HUES64 (cell line): ENCODE measurements around the gene AIFM2.

ENCODE experiments used
- H3K27ac ChIP-seq: 2 replicates; pipeline ENCODE4 v1.7.0; 2013; ENCODE audit warnings: low read depth, low read length, inconsistent platforms
- H3K27me3 ChIP-seq: 2 replicates; pipeline ENCODE4 v1.6.1; 2013; ENCODE audit warnings: mild to moderate bottlenecking, low read length; ENCODE audit not compliant: insufficient read depth
- H3K36me3 ChIP-seq: 2 replicates; pipeline ENCODE4 v1.6.1; 2013; ENCODE audit warnings: mild to moderate bottlenecking, low read length; ENCODE audit not compliant: insufficient read depth
- H3K4me1 ChIP-seq: 2 replicates; pipeline ENCODE4 v1.6.1; 2013; ENCODE audit warnings: mild to moderate bottlenecking, low read length, moderate library complexity; ENCODE audit not compliant: insufficient read depth
- H3K4me3 ChIP-seq: 2 replicates; pipeline ENCODE4 v1.5.1; 2013; ENCODE audit warnings: mild to moderate bottlenecking, low read length, moderate library complexity
- H3K9ac ChIP-seq: 2 replicates; pipeline ENCODE4 v1.6.1; 2013; ENCODE audit warnings: mild to moderate bottlenecking, low read depth, low read length
- H3K9me3 ChIP-seq: 2 replicates; pipeline ENCODE4 v1.6.1; 2013; ENCODE audit warnings: low read depth, low read length; ENCODE audit not compliant: insufficient read depth
- WGBS: fragments of 150-250, 120-280 bp; methylation state at CpG from one replicate; pipeline ENCODE4 v1.1.7; 2013; ENCODE audit warnings: missing lambda C conversion rate; 5-methylcytosine and 5-hydroxymethylcytosine counted together

The AIFM2 gene

DNA sequence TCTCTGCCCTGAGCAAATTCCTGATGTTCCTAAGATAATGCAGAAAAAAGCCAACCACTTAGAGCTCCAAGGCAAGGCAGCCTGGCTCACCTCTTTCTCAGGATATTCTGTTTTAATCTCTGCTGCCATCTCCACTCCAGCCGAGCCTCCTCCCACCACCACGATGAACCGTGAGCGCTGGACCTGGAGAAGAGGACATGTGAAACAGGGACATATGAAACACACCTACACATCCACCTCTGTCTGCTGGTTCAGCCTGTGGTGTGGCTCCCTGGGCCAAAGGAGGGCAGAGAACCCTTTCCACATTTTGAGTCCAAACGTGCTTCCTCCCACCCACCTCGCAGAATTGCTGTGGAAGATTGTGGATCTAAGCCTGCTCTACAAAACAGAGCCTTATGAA is 12.2 kb downstream of the AIFM2 start:
- no peaks in the 10 kb centered on the region for H3K27me3 ChIP-seq
- no peaks in the 10 kb centered on the region for H3K9me3 ChIP-seq
- no peaks in the 10 kb centered on the region for H3K36me3 ChIP-seq
- WGBS: 95% methylated on average over 6 of the region's 6 CpGs
- no peaks in the 10 kb centered on the region for H3K4me1 ChIP-seq
- no peak overlapping the region for H3K9ac ChIP-seq
- no peak overlapping the region for H3K4me3 ChIP-seq
- H3K27ac ChIP-seq: no peak overlapping the region

DNA sequence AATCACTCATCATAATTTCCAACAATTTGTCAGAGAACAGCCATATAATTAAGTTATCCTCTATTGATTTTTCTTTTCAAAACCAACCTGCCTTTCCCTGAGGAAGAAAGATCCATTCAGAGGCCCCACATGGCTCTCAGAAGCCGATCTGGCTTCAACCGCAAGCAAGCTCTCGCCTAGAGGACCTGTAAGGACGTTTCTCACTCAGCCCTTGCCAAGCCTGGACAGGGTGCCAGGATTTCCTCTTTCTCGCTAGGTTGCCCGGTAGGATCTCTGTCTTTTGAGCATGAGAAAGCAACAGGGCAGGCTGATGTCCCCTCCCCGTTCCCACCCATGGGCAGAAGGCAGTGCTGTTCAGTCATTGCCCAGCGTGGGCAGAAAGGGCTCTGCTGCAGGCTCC is 13.0 kb downstream of the AIFM2 start:
- Histone ChIP-seq H3K9me3 (no peaks in the 10 kb centered on the region), H3K36me3 (no peaks in the 10 kb centered on the region), H3K9ac (0 out of 2 replicates have a peak overlapping the region, but pooled peaks have one; percentile 20), H3K27ac (no peak overlapping the region), H3K27me3 (no peaks in the 10 kb centered on the region), H3K4me1 (no peaks in the 10 kb centered on the region), H3K4me3 (no peak overlapping the region)
- WGBS: 88% methylated on average over 8 of the region's 8 CpGs

DNA sequence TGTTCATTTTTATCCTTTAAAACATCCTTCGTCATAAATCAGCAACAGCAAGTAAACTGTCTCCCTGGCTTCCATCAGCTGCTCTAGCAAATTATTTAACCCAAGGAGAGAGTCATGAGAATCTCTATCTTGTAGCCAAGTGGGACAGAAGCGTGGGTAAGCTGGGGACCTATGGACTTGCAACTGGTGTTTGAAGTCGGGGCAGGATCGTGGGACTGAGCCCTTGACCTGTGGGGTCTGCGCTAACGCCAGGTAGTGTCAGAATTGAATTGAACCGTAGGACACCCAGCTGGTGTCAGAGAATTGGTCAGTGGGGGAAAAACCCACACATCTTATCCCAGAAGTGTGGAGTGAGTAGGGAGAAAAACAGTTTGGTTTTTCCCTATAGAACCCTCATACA is 13.4 kb downstream of the AIFM2 start:
- Histone ChIP-seq H3K9ac (no peak overlapping the region), H3K4me1 (no peaks in the 10 kb centered on the region), H3K4me3 (no peak overlapping the region), H3K27ac (no peak overlapping the region), H3K9me3 (no peaks in the 10 kb centered on the region), H3K27me3 (no peaks in the 10 kb centered on the region), H3K36me3 (no peaks in the 10 kb centered on the region)
- 95% methylated on average over 7 of the region's 7 CpGs for WGBS

DNA sequence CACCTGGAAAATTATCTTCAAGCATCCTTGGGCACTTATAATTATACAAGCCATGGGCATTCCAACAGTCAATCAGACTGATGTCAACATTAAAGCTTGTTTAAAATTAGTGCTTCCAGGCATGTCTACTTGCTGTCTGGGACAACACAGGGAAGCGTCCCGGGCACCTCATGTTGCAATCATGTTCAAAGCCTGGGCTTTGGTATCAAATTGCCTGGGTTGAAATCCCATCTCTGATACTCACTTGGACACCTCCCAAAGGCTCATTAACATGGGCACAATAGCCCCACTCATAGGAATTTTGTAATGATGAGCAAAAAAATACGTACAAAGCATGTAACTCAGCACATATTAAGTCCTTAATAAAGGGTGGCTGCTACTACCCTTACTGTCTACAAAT is 14.4 kb downstream of the AIFM2 start:
- H3K36me3 ChIP-seq: no peaks in the 10 kb centered on the region
- no peaks in the 10 kb centered on the region for H3K27me3 ChIP-seq
- 97% methylated on average over 3 of the region's 3 CpGs for WGBS
- H3K27ac ChIP-seq: no peak overlapping the region
- H3K9me3 ChIP-seq: no peaks in the 10 kb centered on the region
- no peak overlapping the region for H3K4me3 ChIP-seq
- no peak overlapping the region for H3K9ac ChIP-seq
- H3K4me1 ChIP-seq: no peaks in the 10 kb centered on the region

GRCh38 chr10:70117646-70118045 is 15.0 kb downstream of the AIFM2 start:
- Histone ChIP-seq H3K4me1 (no peaks in the 10 kb centered on the region), H3K9me3 (no peaks in the 10 kb centered on the region), H3K36me3 (0 out of 2 replicates have a peak, but pooled peaks cover under 1% of the 10 kb centered on the region), H3K27ac (no peak overlapping the region), H3K27me3 (no peaks in the 10 kb centered on the region), H3K4me3 (no peak overlapping the region), H3K9ac (no peak overlapping the region)
- 91% methylated on average over 10 of the region's 10 CpGs for WGBS

- H3K4me3 ChIP-seq: no peak overlapping the region
- H3K27ac ChIP-seq: no peak overlapping the region
- H3K4me1 ChIP-seq: no peaks in the 10 kb centered on the region
- no peaks in the 10 kb centered on the region for H3K9me3 ChIP-seq
- no peaks in the 10 kb centered on the region for H3K27me3 ChIP-seq
- no peak overlapping the region for H3K9ac ChIP-seq
- WGBS: 59% methylated on average over 12 of the region's 12 CpGs
- H3K36me3 ChIP-seq: peaks cover 11% of the 10 kb centered on the region
These were observed 16.5 kb downstream of the AIFM2 start for GRCh38 chr10:70115948-70116682.

- H3K9me3 ChIP-seq: no peaks in the 10 kb centered on the region
- H3K4me3 ChIP-seq: no peak overlapping the region
- H3K27ac ChIP-seq: no peak overlapping the region
- H3K4me1 ChIP-seq: no peaks in the 10 kb centered on the region
- H3K27me3 ChIP-seq: no peaks in the 10 kb centered on the region
- peaks cover 16% of the 10 kb centered on the region for H3K36me3 ChIP-seq
- WGBS: 94% methylated on average over 15 of the region's 15 CpGs
- no peak overlapping the region for H3K9ac ChIP-seq
These were observed 17.7 kb downstream of the AIFM2 start for GRCh38 chr10:70114902-70115301.

- Histone ChIP-seq H3K27ac (no peak overlapping the region), H3K9me3 (no peaks in the 10 kb centered on the region), H3K9ac (no peak overlapping the region), H3K36me3 (peaks cover 25% of the 10 kb centered on the region), H3K4me1 (no peaks in the 10 kb centered on the region), H3K4me3 (no peak overlapping the region), H3K27me3 (no peaks in the 10 kb centered on the region)
- 95% methylated on average over 7 of the region's 8 CpGs for WGBS
These were observed 20.6 kb downstream of the AIFM2 start for GRCh38 chr10:70112071-70112470.

GRCh38 chr10:70111496-70111895 is 21.1 kb downstream of the AIFM2 start:
- Histone ChIP-seq H3K9me3 (no peaks in the 10 kb centered on the region), H3K9ac (no peak overlapping the region), H3K27ac (no peak overlapping the region), H3K4me1 (no peaks in the 10 kb centered on the region), H3K36me3 (peaks cover 25% of the 10 kb centered on the region), H3K4me3 (no peak overlapping the region), H3K27me3 (no peaks in the 10 kb centered on the region)
- 96% methylated on average over 22 of the region's 22 CpGs for WGBS

DNA sequence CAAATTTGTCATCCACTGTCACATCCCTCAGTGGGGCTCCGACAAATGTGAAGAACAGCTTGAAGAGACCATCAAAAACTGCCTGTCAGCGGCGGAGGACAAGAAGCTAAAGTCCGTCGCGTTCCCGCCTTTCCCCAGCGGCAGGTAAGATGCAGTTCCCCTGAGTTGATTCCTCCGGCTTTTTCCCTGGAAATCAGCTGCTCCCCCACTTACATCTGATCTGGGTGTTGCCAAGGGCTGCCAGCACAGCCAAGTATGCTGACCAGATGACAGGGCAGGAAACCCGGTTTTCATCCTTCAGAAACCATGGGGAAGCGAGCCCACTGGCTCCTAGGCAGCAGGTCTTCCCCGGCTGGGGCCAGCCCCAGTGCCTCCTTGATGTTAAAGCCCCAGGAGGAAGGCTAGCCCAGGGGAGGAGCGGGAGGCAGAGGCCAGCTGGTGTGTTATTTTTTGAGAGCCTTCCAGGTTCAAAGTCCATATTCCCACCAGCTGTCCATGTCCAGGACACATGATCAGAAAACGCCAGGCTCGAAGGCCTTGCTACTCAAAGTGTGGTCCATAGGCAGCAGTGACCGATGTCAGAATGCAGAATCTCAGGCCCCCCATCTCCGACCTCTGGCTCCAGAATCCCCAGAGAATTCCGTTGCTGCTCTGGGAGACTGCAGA is 23.4 kb downstream of the AIFM2 start:
- WGBS: 94% methylated on average over 18 of the region's 18 CpGs
- Histone ChIP-seq H3K4me3 (no peak overlapping the region), H3K4me1 (no peaks in the 10 kb centered on the region; the same call in 1 of the 2 replicates), H3K27ac (no peak overlapping the region), H3K36me3 (peaks cover 29% of the 10 kb centered on the region), H3K9me3 (no peaks in the 10 kb centered on the region), H3K27me3 (no peaks in the 10 kb centered on the region), H3K9ac (no peak overlapping the region)

GRCh38 chr10:70106958-70107791 is 25.4 kb downstream of the AIFM2 start:
- Histone ChIP-seq H3K27ac (no peak overlapping the region), H3K9ac (no peak overlapping the region), H3K9me3 (no peaks in the 10 kb centered on the region), H3K36me3 (peaks cover 30% of the 10 kb centered on the region), H3K27me3 (no peaks in the 10 kb centered on the region), H3K4me3 (no peak overlapping the region), H3K4me1 (no peaks in the 10 kb centered on the region; the same call in 1 of the 2 replicates)
- 67% methylated on average over 22 of the region's 22 CpGs for WGBS
